LNCAP (cell line): ENCODE data around the gene SUPT20H.

Source experiments
- CTCF ChIP-seq: fragments of 450-650 bp; IDR thresholded peaks from 2 replicates; pipeline ENCODE4 v1.5.1; 2017; ENCODE audit warnings: mild to moderate bottlenecking

The SUPT20H gene

GRCh38 chr13:37014609-37015008 lies 44.9 kb downstream of the SUPT20H start:
- no peak for TF ChIP-seq CTCF

- no peak for TF ChIP-seq CTCF
Measured at GRCh38 chr13:37011788-37012187, 47.7 kb downstream of the SUPT20H start.

GRCh38 chr13:37011002-37011401 lies 48.5 kb downstream of the SUPT20H start:
- TF ChIP-seq CTCF: no peak

GRCh38 chr13:37010424-37010823 lies 49.1 kb downstream of the SUPT20H start:
- TF ChIP-seq CTCF: no peak

GRCh38 chr13:37009692-37010091 lies 49.8 kb downstream of the SUPT20H start:
- TF ChIP-seq CTCF: no peak

- TF ChIP-seq CTCF: no peak
Measured at GRCh38 chr13:37001921-37002250, 57.6 kb downstream of the SUPT20H start.

- peak; percentile 95 for TF ChIP-seq CTCF
Measured at GRCh38 chr13:36999054-36999714, 60.3 kb downstream of the SUPT20H start, which contains the start of gene ALG5. TSS of gene ALG5 (minus strand) at chr13:36999340. CDS start at chr13:36999300, 40 bp downstream.

- TF ChIP-seq CTCF: no peak
Measured at GRCh38 chr13:36998624-36999041, 60.9 kb downstream of the SUPT20H start.
